ENCODE data around the gene ZNF180.
"Not testable (repeated sequence)": the region's sequence is repeated elsewhere in the genome, so short reads cannot be mapped to it uniquely, and the experiment has no call there.

The ZNF180 gene

DNA sequence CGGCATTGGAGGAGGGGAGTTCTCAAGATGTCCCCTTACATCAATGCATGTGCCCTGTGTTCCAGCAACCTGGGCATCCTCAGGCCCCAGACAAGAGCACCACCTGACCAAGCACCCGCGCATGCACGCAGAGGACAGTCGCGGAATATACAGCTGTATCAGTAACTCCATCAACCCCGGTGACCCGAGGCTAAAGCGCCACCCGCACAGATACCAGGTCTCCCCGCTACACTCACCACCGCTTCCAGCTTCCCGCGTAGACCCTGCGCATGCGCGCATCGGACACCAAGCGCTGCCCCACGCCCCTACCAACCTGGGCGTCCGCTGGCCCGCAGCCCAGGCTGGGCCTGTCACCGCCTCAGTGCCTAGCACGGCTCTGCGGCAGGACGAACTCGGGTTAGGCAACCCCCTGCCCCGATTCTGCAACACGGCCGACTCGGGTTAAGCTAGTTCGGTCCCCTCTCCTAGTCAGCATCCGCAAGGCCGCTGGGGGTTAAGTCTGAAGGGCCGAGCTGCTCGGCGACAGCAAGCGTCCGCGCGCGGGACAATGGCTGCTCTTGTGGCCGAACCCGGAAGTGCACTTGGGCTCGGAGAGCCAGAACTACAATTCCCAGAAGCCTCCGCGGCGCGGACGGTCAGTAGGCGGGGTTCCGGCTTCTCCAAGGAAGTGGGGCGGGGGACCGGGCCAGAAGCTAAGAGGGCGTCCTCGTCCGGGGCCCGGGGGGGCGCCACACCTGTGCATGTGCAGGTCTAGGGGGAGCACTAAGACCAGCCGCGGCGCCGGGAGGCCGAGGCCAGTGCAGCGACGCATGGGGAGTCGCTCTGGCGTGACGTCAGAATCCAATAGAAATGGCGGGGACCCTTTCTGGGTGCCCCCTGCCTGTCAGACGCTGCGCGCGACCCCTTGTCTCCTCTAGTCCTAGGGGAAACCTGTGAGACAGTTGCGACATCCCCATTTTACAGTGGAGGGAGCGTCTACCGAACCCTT lies at the start of gene ZNF180:
Gene ZNF180, minus strand, starts transcription at position 561 of the 988 bp plus-strand sequence. CDS start 3,188 bp downstream, outside the sequence.
- peak; percentile 96 for DNase-seq (ENCODE audit: low spot score)

DNA sequence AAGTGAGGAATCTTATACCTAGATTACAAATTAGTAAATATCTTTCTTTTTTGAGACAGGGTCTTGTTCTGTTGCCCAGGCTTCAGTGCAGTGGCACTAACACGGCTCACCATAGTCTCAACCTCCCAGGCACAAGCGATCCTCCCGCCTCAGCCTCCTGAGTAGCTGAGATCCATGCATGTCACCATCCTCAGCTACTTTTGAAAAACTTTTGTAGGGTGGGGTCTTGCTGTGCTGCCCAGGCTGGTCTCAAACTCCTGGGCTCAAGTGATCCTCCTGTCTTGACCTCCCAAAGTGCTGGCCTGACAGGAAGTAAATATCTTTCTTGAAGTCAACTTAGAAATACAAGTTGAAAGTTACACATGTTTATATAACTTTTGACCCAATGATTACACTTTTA lies 49.2 kb upstream of the ZNF180 start:
- no peak for DNase-seq (ENCODE audit: low spot score)

GRCh38 chr19:44548736-44549135 lies 48.4 kb upstream of the ZNF180 start:
- DNase-seq (ENCODE audit: low spot score): no peak

DNA sequence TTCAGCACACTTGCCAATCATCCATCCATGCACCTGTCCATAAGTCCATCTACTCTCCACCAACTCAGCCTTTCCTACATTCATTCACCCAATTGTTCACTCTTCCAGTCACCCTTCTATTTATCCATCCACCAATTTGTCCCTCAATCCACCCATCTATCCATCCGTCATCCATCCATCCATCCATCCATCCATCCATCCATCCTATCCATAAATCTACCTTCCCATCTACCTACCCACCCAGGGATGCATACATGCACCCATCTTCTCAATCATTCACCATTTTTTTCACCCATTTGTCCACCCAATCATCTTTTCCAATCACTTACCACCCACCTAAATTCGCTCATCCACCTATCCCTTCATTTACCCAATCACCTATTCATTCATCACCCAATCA lies 43.7 kb upstream of the ZNF180 start:
- DNase-seq (ENCODE audit: low spot score): no peak

GRCh38 chr19:44542671-44543070 lies 42.3 kb upstream of the ZNF180 start:
- no peak for DNase-seq (ENCODE audit: low spot score)

DNA sequence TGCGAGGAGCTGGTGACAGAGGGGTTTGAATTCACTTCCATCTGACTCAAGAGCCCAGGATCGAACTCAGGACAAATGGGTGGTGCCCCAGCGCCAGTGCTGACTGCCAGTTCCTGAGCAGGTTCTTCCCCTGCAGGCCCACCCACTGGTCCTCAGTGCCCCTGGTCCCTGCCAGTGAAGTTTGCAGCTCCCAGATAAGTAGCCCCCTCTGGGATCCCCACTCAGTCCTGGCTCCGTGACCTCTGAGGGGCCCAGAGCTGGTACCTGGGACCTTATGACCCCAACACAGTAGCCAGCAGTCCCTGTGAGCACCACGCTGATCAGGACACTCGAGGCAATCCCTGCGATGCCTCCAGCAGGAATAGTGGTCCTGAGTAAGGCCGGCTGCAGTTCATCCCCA lies 40.4 kb upstream of the ZNF180 start:
- DNase-seq (ENCODE audit: low spot score): no peak

- DNase-seq (ENCODE audit: low spot score): no peak
Measured at GRCh38 chr19:44539991-44540390, 39.7 kb upstream of the ZNF180 start.

DNA sequence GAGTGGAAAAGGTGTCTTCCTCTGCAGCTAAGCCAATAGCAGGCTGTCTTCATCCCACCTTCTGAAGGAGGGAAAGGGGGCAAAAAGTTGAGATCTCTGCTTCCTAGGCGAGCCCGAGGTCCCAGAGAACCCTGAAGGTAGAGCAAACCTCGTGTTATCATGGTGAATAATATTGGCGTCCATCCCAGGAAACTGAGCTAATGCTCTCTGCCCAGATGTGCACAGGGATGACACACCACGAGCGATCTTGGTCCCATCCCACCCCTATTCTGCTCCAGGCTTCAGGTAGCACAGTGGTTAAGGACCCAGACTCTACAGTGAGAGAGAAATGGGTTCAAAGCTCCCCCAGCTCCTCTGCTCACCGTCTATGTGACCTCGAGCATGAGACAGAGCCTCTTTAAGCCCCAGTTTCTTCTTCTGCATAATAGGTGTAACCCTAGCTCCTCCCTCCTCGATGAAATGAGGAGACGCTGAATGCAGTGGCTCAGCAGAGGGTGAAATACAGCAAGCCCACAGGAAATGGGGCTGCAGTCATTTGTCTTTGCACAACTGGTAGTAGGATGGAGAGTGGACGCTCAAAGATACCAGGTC lies 39.0 kb upstream of the ZNF180 start:
- DNase-seq (ENCODE audit: low spot score): no peak

GRCh38 chr19:44535361-44535760 lies 35.0 kb upstream of the ZNF180 start:
- DNase-seq (ENCODE audit: low spot score): not testable (repeated sequence)

- no peak for DNase-seq (ENCODE audit: low spot score)
Measured at GRCh38 chr19:44532819-44533218, 32.5 kb upstream of the ZNF180 start.

GRCh38 chr19:44530777-44531176 lies 30.5 kb upstream of the ZNF180 start:
- DNase-seq (ENCODE audit: low spot score): no peak

DNA sequence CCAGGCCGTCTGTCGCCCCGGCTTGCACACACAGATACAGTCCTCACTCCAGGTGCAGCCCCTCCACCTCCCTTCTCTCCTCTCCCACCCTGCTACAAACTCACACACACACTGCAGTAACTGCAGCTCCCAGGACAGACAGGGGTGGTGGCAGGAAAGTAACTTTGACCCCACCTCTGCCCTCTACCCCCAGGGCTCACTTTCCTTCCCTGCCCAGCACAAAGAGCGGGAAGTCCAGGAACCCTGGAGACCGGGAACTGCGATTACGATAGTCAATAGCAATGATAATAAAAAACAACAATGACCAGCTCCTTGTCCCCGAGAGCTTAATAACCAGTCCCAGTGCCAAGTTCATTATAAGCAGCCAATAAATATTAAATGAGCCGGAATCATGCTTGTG lies 29.2 kb upstream of the ZNF180 start, which contains the start of gene CEACAM20:
Gene CEACAM20, minus strand, starts transcription at position 140 of the 400 bp plus-strand sequence. CDS start 166 bp downstream, outside the sequence.
- DNase-seq (ENCODE audit: low spot score): no peak

GRCh38 chr19:44527554-44527953 lies 27.2 kb upstream of the ZNF180 start:
- no peak for DNase-seq (ENCODE audit: low spot score)

- no peak for DNase-seq (ENCODE audit: low spot score)
Measured at GRCh38 chr19:44525721-44526430, 25.6 kb upstream of the ZNF180 start.

DNA sequence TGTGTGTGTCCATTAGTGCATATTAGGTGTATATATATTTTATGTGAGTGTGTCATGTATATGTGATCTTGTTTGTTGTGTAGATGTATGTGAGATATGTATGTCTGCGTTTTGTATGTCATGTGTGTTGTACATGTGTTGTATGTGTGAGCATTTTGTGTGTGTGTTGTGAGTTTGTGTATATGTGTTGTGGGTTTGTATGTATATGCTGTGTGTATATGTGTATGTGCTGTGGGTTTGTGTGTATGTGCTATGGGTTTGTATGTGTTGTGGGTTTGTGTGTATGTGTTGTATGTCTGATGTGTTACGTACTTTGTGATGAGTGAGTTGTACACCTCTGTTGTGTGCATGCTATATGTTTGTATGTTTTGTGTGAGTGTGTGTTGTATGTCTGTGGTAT lies 21.0 kb upstream of the ZNF180 start:
- DNase-seq (ENCODE audit: low spot score): no peak

GRCh38 chr19:44517146-44517545 lies 16.8 kb upstream of the ZNF180 start:
- no peak for DNase-seq (ENCODE audit: low spot score)

GRCh38 chr19:44515907-44516306 lies 15.6 kb upstream of the ZNF180 start:
- DNase-seq (ENCODE audit: low spot score): no peak

DNA sequence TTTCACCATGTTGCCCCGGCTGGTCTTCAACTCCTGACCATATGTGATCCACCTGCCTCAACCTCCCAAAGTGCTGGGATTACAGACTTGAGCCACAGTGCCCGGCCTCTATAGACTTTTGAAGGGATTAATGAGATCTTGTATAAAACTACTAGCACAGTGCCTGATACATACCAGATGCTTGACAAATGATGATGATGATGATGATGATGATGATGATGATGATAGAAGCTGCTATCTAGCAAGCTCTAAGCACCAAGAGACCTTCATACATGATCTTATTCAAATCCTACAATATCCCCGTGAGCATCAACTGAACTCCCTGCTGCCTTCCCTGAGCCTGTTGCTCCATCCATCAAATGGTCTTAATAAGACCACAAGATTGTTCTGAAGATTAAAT lies 14.7 kb upstream of the ZNF180 start:
- no peak for DNase-seq (ENCODE audit: low spot score)

- DNase-seq (ENCODE audit: low spot score): no peak
Measured at GRCh38 chr19:44512326-44513298, 12.3 kb upstream of the ZNF180 start.

- DNase-seq (ENCODE audit: low spot score): no peak
Measured at GRCh38 chr19:44509478-44509877, 9.2 kb upstream of the ZNF180 start.

DNA sequence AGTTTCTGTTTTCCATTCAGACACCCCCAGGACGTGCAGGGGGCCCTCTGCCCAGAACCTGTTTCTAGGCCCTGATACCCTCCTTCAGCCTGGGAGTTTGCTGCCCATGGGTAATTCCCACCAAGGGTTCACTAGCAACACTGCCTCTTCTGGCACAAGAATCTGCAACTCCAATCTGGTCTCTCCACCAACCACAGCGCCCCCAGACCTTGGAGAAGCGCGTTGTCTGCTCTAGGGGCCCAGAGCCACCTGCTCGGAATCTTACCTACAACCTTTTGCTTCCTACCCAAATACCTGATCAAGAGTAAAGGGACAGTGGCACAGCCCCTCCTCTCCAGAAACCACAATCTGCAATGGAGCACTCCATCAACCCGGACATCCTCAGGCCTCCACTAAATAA lies 763 bp downstream of the ZNF180 start:
- no peak for DNase-seq (ENCODE audit: low spot score)
